Stimulated activated CD4-positive, alpha-beta T cell treated with anti-CD3 and anti-CD28 coated beads, TNF-alpha, amount 100 ng/mL, for 48 hours (primary cell): ENCODE data around the gene C6orf15.
"Not testable (repeated sequence)": the region's sequence is repeated elsewhere in the genome, so short reads cannot be mapped to it uniquely, and the experiment has no call there.

Experiments used
- DNase-seq, 3 donors: peaks; one replicate each; pipeline ENCODE4 v3.0.0-alpha.2; 2020; ENCODE audit warnings: low read depth in 3 of 3

The C6orf15 gene

GRCh38 chr6:31068669-31069340, 43.6 kb downstream of the C6orf15 start:
- DNase-seq, result peak; percentile 56 to 61 (median 58)

GRCh38 chr6:31067891-31068668, 44.3 kb downstream of the C6orf15 start:
- DNase-seq, result not testable (repeated sequence)

GRCh38 chr6:31067028-31067427, 45.3 kb downstream of the C6orf15 start:
- not testable (repeated sequence) for DNase-seq

GRCh38 chr6:31065556-31065955, 46.8 kb downstream of the C6orf15 start:
- no peak for DNase-seq

GRCh38 chr6:31063906-31064435, 48.4 kb downstream of the C6orf15 start:
- DNase-seq, result no peak
